HepG2 (cell line): ENCODE results near the gene LRRN2. TPM values are rescaled to one million over a fixed set of nuclear protein-coding genes. Genes with fewer than 3 reads are reported as not detected.

Source experiments
- ATAC-seq: fragments of 200-7000 bp; cut with Tn5 transposase; 3 replicates; pipeline ENCODE4 v1.9.1; 2020; ENCODE audit warnings: mild to moderate bottlenecking, moderate library complexity
- BruUV-seq: library from RNA; stranded (reverse); fragments of 400-500 nt; replicated peaks from 2 replicates; lab custom pipeline; 2021; lab: Mats Ljungman, UMichigan
- CTCF ChIA-PET: fragments of 300-600 bp; formaldehyde crosslinking; extraction: SDS; loops from one replicate; lab custom pipeline; 2021; ENCODE audit warnings: low total read pairs, inconsistent platforms, low intra/inter-chr PET ratio; lab: Yijun Ruan, JAX
- POLR2A ChIA-PET: fragments of 350-600 bp; sonication (Branson Sonifier 250); formaldehyde crosslinking; loops from one replicate; lab custom pipeline; 2020; ENCODE audit warnings: antibody characterized with exemption, inconsistent platforms; lab: Yijun Ruan, JAX
- DNase-seq: peaks from one replicate; pipeline ENCODE4 v3.0.0-alpha.2; 2015; ENCODE audit warnings: low spot score
- FAIRE-seq: peaks from 3 replicates; lab custom pipeline; 2011; peaks lifted over from hg19 to GRCh38; lab: Jason Lieb, UNC
- H2AFZ ChIP-seq: one replicate; pipeline ENCODE4 v1.6.1; 2011; ENCODE audit warnings: low read length, inconsistent platforms
- H3K27ac ChIP-seq: fragments of 300-600 bp; 3 replicates; pipeline ENCODE4 v1.8.0; 2011; ENCODE audit warnings: mixed run types, mild to moderate bottlenecking, mixed read lengths, low read length, inconsistent platforms; ENCODE audit not compliant: insufficient read depth; ENCODE audit errors: extremely low read length
- H3K27me3 ChIP-seq, 2 experiments: fragments of 200-600 bp in 1 of 2; 2 replicates in 1 of 2; 3 replicates in 1 of 2; pipeline versions ENCODE4 v1.6.0 to v1.8.0; 2011; ENCODE audit warnings: low read length in 2 of 2, mild to moderate bottlenecking in 2 of 2, moderate library complexity in 2 of 2, inconsistent platforms in 1 of 2; ENCODE audit not compliant: insufficient read depth in 2 of 2, control insufficient read depth in 1 of 2
- H3K36me3 ChIP-seq, 2 experiments: fragments of 200-600 bp in 1 of 2; replicated peaks in 1 of 2; 2 replicates in 1 of 2; 3 replicates in 1 of 2; pipeline versions ENCODE4 v1.5.1 to v1.8.0; 2011; ENCODE audit warnings: low read length in 2 of 2, inconsistent platforms in 1 of 2; ENCODE audit not compliant: insufficient read depth in 2 of 2, control insufficient read depth in 1 of 2
- H3K4me1 ChIP-seq: 2 replicates; pipeline ENCODE4 v1.5.1; 2012; ENCODE audit warnings: low read length, inconsistent platforms; ENCODE audit not compliant: insufficient read depth
- H3K4me2 ChIP-seq: 2 replicates; pipeline ENCODE4 v1.6.0; 2011; ENCODE audit warnings: low read depth, low read length, inconsistent platforms
- H3K4me3 ChIP-seq, 3 experiments: fragments of 200-600 bp in 1 of 3; sonication (generic), shearing (Covaris generic) in 1 of 3; replicated peaks in 1 of 3; 2 replicates each; pipeline ENCODE4 v1.5.1; 2011 to 2016; ENCODE audit warnings: low read length in 3 of 3, inconsistent platforms in 2 of 3, low read depth in 2 of 3, mild to moderate bottlenecking in 2 of 3, control low read depth in 1 of 3, mixed read lengths in 1 of 3; ENCODE audit not compliant: insufficient read depth in 1 of 3
- H3K79me2 ChIP-seq: one replicate; pipeline ENCODE4 v1.6.1; 2011; ENCODE audit warnings: low read length, inconsistent platforms; ENCODE audit not compliant: insufficient read depth
- H3K9ac ChIP-seq: 2 replicates; pipeline ENCODE4 v1.6.0; 2011; ENCODE audit warnings: mild to moderate bottlenecking, low read depth, low read length, inconsistent platforms; ENCODE audit not compliant: insufficient read depth
- H3K9me3 ChIP-seq: 2 replicates; pipeline ENCODE4 v1.5.1; 2012; ENCODE audit warnings: mild to moderate bottlenecking, low read length
- H4K20me1 ChIP-seq: 2 replicates; pipeline ENCODE4 v1.6.0; 2011; ENCODE audit warnings: inconsistent platforms, mild to moderate bottlenecking, low read length, moderate library complexity; ENCODE audit not compliant: insufficient read depth
- CHD4 ChIP-seq: fragments of 200-600 bp; sonication (generic); IDR thresholded peaks from 2 replicates; pipeline ENCODE4 v1.7.0; 2017; ENCODE audit warnings: mild to moderate bottlenecking, low read length, borderline replicate concordance
- KMT2A ChIP-seq: sonication (generic); formaldehyde crosslinking; IDR thresholded peaks from 2 replicates; pipeline ENCODE4 v1.4.0; 2020; ENCODE audit warnings: missing genetic modification reagents
- LCORL ChIP-seq, 2 experiments: fragments of 450-650 bp in 1 of 2; sonication (generic) in 1 of 2; formaldehyde crosslinking in 1 of 2; IDR thresholded peaks; 2 replicates each; pipeline versions ENCODE4 v1.5.0 to v1.6.1; 2017 to 2020; ENCODE audit warnings: antibody characterized with exemption in 1 of 2, missing genetic modification reagents in 1 of 2
- MTF2 ChIP-seq: sonication (generic); formaldehyde crosslinking; IDR thresholded peaks from 2 replicates; pipeline ENCODE4 v1.5.0; 2020; ENCODE audit warnings: missing genetic modification reagents, borderline replicate concordance
- NFIC ChIP-seq: IDR thresholded peaks from 2 replicates; pipeline ENCODE4 v1.6.1; 2012; ENCODE audit warnings: mild to moderate bottlenecking, low read length, inconsistent platforms
- REL ChIP-seq: sonication (generic); formaldehyde crosslinking; conservative IDR thresholded peaks from 2 replicates; pipeline ENCODE4 v1.8.0; 2022; ENCODE audit warnings: mild to moderate bottlenecking, missing genetic modification reagents, moderate library complexity
- TBP ChIP-seq: sonication (generic); formaldehyde crosslinking; IDR thresholded peaks from 2 replicates; pipeline ENCODE4 v1.5.0; 2020; ENCODE audit warnings: missing genetic modification reagents
- THYN1 ChIP-seq: sonication (generic); formaldehyde crosslinking; IDR thresholded peaks from 2 replicates; pipeline ENCODE4 v1.8.1; 2023; ENCODE audit warnings: low read depth, mild to moderate bottlenecking, moderate library complexity, missing genetic modification reagents, borderline replicate concordance
- ZNF598 ChIP-seq: sonication (generic); formaldehyde crosslinking; IDR thresholded peaks from 2 replicates; pipeline ENCODE4 v1.5.1; 2020; ENCODE audit warnings: mild to moderate bottlenecking, missing genetic modification reagents, borderline replicate concordance
- WGBS: methylation state at CpG from one replicate; pipeline ENCODE4 v1.1.6; 2017; ENCODE audit warnings: low lambda C conversion rate; 5-methylcytosine and 5-hydroxymethylcytosine counted together
- in situ Hi-C: cut with HindIII; loops from 2 replicates; pipeline ENCODE4 v1.10.0; 2017; ENCODE audit warnings: low pct_unique_long_range_greater_than_20kb; ENCODE audit not compliant: extremely low pct_ligation_motif_present
- intact Hi-C: fragments of 100-400 bp; cut with micrococcal nuclease; formaldehyde crosslinking; loops from one replicate; pipeline ENCODE4 v1.10.0; 2022; ENCODE audit not compliant: unreplicated experiment
- polyA plus RNA-seq, 8 experiments: library from polyadenylated mRNA; depleted of rRNA in 3 of 8; stranded (reverse) in 7 of 8; unstranded in 1 of 8; fragments of >200 nt; fragmentation: Illumina TruSeq in 4 of 8; extraction: Trizol in 4 of 8; gene quantifications; 2 replicates each; pipeline versions ENCODE4 v1.2.1 to v1.2.3, GENCODE V29; 2011 to 2016; ENCODE audit warnings: low read depth in 4 of 8, missing spikeins in 1 of 8, mixed read lengths in 1 of 8; ENCODE audit not compliant: insufficient read depth in 1 of 8
- total RNA-seq, 5 experiments: library from RNA; depleted of rRNA; stranded (reverse); fragments of >200 nt; fragmentation: Illumina TruSeq; extraction: Trizol; gene quantifications; 2 replicates each; pipeline ENCODE4 v1.2.3, GENCODE V29; 2016; ENCODE audit warnings: low read depth in 1 of 5
- TF ChIP-seq, protein P1 (sequence below): sonication (generic); formaldehyde crosslinking; IDR thresholded peaks from 2 replicates; pipeline ENCODE4 v1.5.0; 2020; ENCODE audit warnings: missing genetic modification reagents, mild to moderate bottlenecking, borderline replicate concordance
- TF ChIP-seq, protein P2 (sequence below): sonication (generic); formaldehyde crosslinking; IDR thresholded peaks from 2 replicates; pipeline ENCODE4 v1.4.0; 2020; ENCODE audit warnings: mild to moderate bottlenecking, missing genetic modification reagents
- TF ChIP-seq, protein P3 (sequence below): sonication (generic); formaldehyde crosslinking; IDR thresholded peaks from 2 replicates; pipeline ENCODE4 v1.5.0; 2020; ENCODE audit warnings: missing genetic modification reagents
- TF ChIP-seq, protein P4 (sequence below): IDR thresholded peaks from 2 replicates; pipeline ENCODE4 v1.6.1; 2016; ENCODE audit warnings: control low read depth

LRRN2 gene
- total and polyA plus RNA-seq, 2 of the 13 experiments (the other 11 are each of a cell fraction or from before 2014, with no cell fraction given) = not detected

DNA sequence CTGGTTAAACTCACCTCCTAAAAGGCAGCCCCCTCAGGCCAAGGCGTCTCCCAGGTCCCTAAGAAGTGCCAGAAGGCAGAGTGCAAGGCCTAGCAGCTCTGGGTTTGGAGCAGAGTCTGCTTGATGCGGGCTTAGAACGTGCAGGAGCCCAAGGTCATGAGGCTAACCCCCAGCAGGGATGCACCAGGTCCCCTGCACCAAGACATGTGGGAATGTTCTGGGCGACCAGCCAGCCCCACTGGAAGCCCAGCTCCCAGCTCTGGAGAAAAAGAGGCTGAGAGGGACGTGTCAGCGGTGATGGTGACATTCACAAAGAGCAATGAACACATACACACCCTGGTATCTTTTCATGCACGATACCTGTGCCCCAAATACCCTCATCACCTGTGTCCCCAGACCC lies 5.1 kb downstream of the LRRN2 start:
- 14% methylated on average over 2 of the region's 7 CpGs for WGBS
- BruUV-seq = no TSS peak
- no peak overlapping the region for H3K4me2 ChIP-seq
- in situ Hi-C loops = no loop called here
- POLR2A ChIA-PET = no interaction called here
- intact Hi-C loops = no loop called here
- H2AFZ ChIP-seq = no peak overlapping the region
- H3K79me2 ChIP-seq = no peaks in the 10 kb centered on the region
- TF ChIP-seq, protein P1, sequence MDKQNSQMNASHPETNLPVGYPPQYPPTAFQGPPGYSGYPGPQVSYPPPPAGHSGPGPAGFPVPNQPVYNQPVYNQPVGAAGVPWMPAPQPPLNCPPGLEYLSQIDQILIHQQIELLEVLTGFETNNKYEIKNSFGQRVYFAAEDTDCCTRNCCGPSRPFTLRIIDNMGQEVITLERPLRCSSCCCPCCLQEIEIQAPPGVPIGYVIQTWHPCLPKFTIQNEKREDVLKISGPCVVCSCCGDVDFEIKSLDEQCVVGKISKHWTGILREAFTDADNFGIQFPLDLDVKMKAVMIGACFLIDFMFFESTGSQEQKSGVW = no peak
- no peak for TF ChIP-seq THYN1 (CRISPR knock-in tag)
- TF ChIP-seq, protein P2, sequence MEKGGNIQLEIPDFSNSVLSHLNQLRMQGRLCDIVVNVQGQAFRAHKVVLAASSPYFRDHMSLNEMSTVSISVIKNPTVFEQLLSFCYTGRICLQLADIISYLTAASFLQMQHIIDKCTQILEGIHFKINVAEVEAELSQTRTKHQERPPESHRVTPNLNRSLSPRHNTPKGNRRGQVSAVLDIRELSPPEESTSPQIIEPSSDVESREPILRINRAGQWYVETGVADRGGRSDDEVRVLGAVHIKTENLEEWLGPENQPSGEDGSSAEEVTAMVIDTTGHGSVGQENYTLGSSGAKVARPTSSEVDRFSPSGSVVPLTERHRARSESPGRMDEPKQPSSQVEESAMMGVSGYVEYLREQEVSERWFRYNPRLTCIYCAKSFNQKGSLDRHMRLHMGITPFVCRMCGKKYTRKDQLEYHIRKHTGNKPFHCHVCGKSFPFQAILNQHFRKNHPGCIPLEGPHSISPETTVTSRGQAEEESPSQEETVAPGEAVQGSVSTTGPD (CRISPR knock-in tag) = no peak
- TF ChIP-seq LCORL (IDR thresholded peaks at IDR 0.05) = no peak
- TF ChIP-seq LCORL (CRISPR knock-in tag; IDR thresholded peaks at IDR 0.05) = no peak
- TF ChIP-seq ZNF598 (CRISPR knock-in tag) = no peak
- TF ChIP-seq CHD4 = no peak
- TF ChIP-seq, protein P3, sequence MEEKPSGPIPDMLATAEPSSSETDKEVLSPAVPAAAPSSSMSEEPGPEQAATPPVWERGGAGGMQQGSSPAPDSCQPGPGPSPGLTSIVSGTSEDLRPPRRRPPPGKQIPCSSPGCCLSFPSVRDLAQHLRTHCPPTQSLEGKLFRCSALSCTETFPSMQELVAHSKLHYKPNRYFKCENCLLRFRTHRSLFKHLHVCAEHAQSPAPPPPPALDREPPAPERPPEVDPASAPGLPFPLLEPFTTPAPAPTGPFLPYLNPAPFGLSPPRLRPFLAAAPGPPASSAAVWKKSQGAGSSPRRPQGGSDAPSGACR = no peak
- no peak for TF ChIP-seq REL (CRISPR knock-in tag)
- TF ChIP-seq, protein P4, sequence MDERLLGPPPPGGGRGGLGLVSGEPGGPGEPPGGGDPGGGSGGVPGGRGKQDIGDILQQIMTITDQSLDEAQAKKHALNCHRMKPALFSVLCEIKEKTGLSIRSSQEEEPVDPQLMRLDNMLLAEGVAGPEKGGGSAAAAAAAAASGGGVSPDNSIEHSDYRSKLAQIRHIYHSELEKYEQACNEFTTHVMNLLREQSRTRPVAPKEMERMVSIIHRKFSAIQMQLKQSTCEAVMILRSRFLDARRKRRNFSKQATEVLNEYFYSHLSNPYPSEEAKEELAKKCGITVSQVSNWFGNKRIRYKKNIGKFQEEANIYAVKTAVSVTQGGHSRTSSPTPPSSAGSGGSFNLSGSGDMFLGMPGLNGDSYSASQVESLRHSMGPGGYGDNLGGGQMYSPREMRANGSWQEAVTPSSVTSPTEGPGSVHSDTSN (CRISPR knock-in tag) = no peak
- TF ChIP-seq NFIC = no peak
- no peak for TF ChIP-seq MTF2 (CRISPR knock-in tag)
- TF ChIP-seq TBP = no peak
- no peak for TF ChIP-seq KMT2A (CRISPR knock-in tag)
- TF ChIP-seq, all 625 proteins: peak for 0
- Histone ChIP-seq H3K36me3 (no peaks in the 10 kb centered on the region), H3K27me3 (peaks cover 6 to 10% of the 10 kb centered on the region in 2 experiments; a peak in 4 of 5 replicates), H3K27ac (no peak overlapping the region), H3K9ac (no peak overlapping the region), H3K4me1 (no peaks in the 10 kb centered on the region), H4K20me1 (no peaks in the 10 kb centered on the region), H3K9me3 (no peaks in the 10 kb centered on the region), H3K4me3 (no peak overlapping the region)
- DNase-seq (no peak), FAIRE-seq (no peak), ATAC-seq (no peak)
- CTCF ChIA-PET = no interaction called here
